HG03460 (cell line): ENCODE measurements around the gene KAZN.

Source experiments
- ATAC-seq: cut with Tn5 transposase; IDR thresholded peaks from one replicate; pipeline ENCODE4 v1.9.1; 2021; ENCODE audit not compliant: unreplicated experiment

The KAZN gene

DNA sequence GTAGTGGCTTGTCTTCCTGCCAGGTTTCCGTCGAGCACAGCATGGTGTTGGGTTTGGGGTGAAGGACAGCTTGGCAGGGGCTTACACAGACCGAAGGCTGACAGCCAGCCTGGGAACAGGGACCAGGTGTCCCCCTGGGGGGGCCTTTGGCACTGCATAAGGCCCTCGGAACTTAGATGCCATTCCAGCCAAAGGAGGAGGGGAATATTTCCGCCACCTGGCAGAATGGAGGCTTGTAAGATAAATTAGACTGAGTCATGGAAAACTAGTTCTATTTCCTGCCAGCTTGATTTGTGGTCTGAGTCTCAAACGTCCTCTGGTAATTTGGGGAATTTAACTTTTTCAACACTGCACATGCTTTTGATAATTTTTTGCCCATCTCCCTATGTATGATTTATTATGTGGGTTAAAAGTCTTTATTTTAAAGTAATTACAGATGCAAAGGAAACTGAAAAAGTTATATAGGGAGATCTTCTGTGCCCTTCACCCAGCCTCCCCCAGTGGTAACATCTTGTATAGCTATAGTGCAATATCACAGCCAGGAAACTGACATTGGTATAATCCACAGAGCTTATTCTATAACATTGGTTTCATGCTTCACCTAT lies 543.6 kb downstream of the KAZN start:
- no peak for ATAC-seq

DNA sequence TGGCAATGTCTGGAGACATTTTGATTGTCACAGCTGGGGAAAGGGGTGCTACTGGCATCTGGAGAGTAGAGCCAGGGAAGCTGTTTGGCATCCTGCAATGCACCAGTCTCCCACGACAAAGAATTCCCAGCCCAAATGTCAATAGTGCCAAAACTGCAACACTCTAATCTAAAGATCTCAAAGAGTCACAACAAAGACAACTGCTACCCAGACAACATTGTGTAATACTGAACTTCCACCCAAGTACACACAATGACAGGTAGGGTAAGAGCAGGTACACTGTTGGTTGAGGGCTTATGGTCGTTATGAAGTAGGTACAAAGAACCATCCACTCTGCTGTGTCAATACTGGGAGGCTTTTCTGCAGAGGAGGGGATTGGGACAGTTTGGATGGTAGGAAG lies 546.8 kb downstream of the KAZN start:
- no peak for ATAC-seq

DNA sequence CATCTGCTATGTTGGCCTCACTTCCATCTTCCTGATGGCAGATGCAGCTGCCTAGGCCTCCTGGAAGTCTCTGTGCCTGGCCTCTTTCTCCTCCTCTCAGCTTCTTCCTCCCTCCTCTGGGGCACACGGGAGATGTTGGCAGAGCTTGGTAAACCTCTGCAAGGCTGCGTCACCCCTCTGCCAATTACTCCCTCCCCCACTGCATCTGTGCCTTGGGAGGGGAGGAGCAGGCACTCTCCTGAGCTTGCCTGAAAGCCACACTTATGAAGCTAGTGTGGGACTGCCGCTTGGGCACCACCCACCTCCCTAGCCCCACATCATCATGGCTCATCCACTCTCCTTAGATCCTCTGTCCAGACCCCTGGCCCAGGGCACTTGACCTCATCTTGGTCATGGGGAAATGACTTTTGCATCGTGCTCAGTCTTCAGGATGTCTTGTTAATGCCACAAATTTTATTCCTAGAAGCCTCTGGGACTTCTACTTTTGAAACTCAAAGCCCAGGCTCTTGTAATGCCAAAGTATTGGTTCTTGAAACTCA lies 547.7 kb downstream of the KAZN start:
- no peak for ATAC-seq

DNA sequence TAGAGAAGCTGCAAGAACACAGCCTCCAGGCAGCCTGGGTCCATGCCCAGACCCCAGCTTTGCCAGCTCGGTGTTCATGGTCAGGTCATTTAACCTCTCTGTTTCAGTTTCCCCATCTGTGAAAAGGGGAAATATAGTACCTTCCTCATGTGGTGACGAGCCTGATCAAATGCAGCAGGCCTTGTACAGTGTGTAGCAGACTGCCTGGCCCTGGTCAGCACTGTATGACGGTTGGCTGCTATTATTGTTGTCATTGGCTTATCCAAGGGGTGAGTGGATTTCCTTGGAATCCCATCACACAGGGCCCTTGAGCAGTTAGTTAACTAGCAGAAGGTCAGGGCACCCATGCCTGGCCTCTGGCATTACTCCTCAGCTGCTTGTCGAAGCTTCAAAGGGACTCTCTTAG lies 548.5 kb downstream of the KAZN start:
- no peak for ATAC-seq

DNA sequence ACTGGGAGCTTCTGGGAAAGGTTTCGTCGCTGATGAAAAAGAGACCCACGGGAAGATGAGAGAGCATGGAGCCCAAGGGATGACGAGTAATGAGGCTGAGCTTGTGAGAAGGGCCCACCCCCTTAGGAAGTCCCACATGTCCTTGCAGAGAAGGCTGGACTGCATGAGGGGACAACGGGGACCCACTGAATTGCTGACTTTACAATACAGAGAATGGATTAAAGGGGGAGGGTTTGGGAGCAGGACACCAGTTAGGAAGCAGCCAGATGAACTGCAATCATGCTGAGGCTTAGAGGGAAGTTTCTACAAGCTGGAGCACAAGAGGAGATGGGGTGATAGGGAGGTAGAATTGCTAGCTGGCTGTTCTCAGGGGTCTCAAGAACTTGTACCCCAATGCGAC lies 549.5 kb downstream of the KAZN start:
- no peak for ATAC-seq

DNA sequence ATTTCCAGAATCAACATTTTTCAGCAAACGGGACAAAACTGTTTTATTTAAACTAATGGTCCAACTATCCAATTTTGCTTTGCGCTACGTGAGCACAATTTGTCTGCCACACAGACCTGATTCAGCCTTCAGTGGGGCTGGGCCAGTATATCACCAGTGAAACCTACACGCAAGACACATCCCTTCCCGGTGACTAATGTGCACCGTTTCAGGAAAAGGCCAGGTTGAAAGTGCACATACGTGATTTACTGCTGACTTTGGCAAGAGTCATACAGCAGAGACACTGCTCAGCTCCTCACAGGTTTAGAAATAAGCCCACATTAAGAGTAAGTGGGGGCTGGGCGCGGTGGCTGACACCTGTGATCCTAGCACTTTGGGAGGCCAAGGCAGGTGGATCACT lies 550.0 kb downstream of the KAZN start:
- ATAC-seq: no peak

DNA sequence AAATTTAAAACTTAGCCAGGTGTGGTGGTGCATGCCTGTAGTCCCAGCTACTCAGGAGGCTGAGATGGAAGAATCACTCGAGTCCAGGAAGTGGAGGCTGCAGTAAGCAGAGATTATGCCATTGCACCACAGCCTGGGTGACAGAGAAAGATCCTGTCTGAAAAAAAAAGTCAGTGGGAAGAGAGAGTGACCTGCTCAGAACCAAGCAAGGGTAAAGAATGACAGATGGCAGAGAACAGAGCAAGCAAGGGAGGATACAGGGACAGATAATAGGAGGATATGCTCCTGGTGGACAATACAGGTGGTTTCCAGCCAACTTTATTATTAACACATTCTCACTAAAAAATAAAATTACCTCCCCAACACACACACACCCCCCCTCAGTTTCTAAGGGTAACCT lies 550.5 kb downstream of the KAZN start:
- no peak for ATAC-seq

DNA sequence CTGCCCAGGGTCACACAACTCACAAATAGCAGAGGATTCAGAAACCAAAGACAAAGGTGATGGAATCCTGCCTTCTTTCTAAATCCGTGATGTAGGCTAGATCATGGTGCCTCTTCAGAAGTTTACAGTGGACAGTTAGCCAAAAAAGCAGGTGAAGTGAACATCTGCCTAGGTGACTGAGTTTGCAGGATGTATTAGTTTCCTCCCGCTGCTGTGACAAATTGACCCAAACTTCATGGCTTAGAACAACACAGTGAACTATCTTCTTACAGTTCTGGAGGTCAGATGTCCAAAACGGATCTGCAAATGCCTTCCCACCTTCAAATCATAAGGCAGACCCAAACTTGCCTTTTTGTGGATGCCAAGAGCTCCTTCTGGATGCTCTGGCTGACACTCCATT lies 551.9 kb downstream of the KAZN start:
- no peak for ATAC-seq

DNA sequence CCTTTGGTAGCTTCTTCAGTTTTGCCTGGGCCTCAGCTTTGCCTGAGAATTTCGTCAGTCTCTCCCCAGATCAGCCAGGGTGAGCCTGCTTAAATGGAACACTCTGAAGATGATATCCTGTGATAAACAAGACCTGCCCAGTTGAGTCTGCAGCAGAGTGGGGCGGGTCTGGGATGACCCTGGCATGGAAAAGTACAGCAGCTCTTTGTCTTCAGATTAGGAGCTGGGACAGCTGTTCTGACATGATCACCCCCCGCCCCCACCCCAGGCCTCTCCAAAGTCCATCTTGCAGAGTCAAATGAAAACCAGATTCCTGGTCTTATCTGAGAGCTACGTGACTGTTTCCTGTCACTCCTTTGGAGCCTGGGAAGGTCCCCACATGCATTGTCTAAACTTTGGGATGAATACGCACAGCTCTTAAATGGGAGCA lies 552.9 kb downstream of the KAZN start:
- no peak for ATAC-seq

DNA sequence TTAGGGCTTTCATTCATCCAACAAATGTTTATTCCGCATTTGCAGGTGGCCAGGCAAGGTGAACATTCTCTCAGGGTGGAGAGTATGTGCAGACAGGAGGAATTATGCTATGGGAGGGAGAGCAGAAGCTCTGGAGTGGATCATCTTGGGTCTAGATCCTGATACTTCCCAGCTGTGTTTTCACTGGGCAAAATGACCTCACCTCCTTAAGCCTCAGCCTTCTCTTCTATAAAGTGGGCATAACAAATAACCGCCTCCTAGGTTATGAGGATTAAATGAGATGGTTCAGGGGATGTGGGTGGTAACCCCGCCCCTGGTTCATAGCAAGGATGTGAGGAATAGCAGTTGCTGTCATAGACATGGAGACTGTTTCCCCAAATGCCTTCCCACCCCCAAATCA lies 553.4 kb downstream of the KAZN start:
- ATAC-seq: no peak

DNA sequence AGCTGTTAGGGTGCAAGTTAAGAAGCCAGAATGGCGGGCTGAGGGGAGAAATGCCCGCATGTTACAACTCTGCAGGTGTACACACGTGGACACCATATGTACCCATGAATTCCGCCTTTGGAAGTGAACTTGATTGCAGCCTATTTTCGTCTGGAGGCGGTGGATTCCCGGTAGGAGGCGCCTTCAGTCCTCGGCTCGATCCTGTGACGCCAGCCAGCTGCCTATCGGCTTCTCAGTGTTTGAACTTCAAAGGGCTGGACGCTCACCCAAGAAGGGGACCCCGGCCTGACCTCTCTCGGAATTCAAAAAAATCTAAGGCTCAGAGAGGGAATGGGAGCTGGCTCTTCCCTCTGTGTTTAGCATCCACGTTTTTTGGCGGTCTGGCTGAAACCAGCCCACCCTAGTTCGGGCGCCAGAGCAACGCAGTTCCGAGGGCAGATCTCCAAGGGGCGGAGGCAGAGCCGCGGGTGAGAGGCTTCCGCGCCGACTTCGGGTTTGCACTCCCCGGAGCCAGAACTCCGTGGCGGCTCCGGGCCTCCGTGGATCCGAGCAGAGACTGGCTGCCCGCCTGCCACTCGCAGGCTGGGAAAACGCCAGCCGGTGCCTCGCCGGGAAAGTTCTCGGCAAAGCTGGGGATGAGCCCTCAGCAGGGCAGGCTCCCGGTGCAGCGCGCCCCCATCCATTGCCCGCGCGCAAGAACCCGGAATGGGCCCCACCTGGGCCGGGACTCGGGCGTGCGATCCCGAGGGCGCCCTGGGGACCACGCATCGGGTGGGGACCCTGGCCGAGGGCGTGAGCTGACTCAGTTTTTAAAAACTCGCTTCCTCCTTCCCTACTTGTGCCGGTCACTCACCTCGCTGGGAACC lies 554.1 kb downstream of the KAZN start:
- no peak for ATAC-seq

DNA sequence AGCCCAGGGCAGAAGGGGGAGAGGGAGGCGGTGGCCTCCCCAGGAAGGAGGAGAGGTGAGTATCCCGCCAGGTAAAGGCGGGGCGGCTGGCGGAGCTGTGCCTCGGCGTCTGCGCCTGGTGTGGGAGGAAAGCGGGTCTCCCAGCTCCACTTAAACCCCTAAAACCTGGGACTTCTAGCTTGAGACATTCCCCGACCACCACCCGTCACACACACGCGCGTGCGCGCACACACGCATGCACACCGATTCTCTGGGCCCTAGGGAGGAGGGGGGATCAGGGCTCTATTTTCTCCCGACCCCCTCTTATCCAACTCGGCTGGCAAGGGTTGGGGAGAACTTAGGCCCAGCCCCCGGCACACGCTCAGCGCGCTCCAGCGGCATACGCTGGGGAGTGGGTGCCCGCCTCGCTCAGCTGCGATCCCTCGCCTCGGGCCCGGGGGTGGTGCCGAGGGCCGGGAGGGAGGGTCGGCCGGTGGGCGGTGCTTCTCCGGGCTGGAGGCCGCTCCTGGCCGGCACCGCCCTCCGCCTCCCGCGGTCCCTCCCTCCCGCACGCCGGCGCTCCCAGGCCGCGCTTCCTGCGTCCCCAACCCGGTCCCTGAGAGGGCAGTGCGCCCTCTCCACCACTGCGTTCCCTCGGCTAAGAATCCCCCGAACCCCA lies 554.8 kb downstream of the KAZN start, which contains the start of gene TMEM51:
TSS of gene TMEM51 (plus strand) at position 564 of the 658 bp plus-strand sequence. CDS start 61,341 bp downstream, outside the sequence.
- no peak for ATAC-seq

DNA sequence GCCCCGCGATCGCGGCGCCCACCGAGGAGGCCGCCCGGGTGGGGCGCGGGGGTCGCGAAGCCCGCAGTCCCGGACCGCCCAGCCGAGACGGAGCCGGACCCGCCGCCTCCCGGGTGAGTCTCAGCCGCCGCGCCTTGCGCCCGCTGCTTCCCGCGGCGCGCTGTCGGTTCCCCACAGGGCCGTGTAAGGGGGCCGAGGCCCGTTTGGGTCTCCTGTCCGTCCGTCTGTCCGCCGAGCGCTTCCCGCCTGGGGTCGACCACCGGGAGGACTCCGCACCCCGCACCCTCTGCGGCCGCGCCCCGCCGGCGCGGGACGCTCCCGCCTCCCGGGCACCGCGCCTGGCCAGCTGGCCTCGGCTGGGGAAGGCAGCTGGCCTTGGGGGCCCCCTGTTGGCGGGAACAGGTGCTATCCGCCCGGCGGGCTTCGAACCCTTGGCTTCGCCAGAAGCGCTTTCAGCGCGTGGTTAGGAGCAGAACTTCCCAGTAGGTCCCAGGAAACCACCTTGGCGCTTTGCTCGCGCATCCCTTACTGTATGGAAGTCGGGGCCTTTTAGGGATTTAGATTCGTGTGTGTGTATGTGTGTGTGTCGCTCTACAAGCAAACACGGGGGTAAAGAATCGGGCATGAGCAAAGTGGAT lies 555.5 kb downstream of the KAZN start:
- no peak for ATAC-seq

DNA sequence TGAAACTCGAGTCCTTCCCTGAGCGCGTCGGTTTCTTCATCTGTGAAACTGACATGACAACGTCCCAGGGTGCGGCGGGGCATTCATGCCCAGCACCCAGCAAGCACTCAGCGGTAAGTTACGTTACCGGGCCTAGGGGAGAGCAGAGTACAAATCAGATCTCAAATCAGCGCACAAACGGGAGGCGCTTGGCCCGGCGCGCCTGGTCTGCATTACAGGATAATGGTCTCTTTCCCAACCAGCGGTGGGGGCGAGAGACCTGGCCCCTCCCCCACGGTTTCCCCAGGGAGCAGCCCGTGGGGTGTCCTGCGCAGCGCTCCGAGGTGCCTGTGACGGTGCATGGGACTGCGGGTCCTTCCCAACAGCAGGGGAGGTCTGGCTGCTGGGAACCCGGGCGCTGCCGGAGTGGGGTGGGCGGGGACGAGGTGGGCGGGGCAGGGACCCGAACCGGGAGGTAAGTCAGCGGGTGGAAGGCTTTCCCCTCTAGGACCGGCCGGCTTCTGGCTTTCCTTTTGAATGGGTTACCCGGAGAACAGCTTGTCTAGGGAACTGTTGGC lies 556.1 kb downstream of the KAZN start:
- no peak for ATAC-seq

DNA sequence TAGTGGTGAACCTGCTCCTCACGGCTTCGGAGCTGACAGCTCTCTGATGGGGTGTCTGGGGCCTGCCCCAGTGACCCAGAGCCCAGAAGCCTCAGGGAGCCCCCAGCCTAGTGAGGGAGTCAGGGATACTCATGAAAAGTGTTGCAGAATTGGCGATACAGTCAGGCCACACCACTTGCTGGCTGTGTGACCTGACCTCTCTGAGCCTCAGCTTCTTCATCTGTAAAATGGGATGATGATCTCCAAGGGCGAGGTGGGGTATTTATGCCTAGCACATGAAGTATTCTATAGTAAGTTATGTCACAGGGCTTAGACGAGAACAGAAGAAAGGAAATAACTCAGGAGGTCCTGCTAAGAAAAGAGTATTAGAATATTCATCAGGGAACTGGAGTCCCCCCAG lies 556.7 kb downstream of the KAZN start:
- no peak for ATAC-seq

DNA sequence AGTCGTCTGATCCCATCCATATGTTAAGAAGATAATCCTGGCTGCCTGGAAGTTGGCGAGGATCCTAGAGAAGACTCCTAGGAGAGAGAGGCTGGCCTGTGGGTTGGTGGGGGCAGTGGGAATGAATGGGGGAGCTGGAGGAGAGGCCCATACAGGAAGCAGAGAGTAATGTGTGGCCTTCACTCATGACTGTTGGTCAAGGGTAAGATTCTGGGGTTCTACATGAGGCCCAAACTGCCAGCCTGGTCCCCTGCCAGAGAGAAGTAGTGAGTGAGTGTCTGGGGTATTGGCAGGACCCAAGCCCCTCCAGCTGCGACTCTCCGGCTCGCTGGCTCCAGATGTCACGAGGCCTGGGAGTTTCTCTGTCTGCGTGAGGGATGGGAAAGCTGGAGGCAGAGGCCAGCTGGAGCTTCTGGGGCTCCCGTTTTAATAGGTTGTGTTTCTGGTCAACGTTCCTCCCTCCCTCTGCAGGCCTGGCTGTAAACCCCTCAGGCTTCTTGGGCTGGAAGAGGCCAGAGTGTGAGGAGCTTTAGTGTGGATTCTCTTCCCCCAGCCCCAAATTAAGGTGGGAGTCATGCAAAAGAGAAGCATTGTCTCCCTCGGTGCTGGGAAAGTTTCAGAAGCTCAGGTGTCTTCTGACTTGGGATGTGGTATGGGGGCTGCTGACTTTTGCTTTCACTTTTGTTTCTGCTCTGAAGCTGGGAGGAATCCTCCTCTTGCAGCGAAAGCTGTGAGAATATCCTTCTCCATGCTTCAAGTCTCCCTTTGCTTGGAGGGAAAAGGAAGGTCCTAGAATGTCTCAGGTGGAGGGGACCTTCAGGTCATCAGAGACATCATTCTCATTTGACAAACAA lies 557.6 kb downstream of the KAZN start:
- ATAC-seq: no peak

DNA sequence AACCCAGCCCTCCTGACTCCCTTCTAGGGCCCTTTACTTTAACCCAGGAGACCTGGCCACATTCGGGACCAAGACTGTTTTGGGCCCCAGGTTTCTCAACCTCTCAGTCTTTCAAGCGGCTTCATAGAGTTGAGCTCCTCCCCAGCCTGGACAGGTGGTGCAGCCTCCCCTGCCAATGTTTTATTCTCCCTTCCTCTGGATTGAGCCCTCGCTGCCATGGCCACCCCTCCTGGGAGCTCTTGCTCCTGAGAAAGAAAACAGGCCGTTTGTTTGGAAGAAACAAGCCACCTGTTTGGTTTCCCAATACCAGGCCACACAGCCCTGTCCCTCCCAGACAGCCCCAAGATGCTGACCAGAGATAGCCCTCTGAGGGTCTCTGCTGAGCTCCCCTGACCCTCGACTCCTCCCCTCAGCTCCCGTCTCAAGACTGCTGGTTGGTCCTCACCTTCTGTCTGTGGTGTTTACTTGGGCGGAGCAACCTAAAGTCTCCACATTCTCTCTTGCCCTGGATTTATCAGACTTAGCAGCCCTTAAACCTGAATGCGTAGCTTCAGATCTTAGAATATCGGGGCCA lies 558.4 kb downstream of the KAZN start:
- ATAC-seq: no peak

DNA sequence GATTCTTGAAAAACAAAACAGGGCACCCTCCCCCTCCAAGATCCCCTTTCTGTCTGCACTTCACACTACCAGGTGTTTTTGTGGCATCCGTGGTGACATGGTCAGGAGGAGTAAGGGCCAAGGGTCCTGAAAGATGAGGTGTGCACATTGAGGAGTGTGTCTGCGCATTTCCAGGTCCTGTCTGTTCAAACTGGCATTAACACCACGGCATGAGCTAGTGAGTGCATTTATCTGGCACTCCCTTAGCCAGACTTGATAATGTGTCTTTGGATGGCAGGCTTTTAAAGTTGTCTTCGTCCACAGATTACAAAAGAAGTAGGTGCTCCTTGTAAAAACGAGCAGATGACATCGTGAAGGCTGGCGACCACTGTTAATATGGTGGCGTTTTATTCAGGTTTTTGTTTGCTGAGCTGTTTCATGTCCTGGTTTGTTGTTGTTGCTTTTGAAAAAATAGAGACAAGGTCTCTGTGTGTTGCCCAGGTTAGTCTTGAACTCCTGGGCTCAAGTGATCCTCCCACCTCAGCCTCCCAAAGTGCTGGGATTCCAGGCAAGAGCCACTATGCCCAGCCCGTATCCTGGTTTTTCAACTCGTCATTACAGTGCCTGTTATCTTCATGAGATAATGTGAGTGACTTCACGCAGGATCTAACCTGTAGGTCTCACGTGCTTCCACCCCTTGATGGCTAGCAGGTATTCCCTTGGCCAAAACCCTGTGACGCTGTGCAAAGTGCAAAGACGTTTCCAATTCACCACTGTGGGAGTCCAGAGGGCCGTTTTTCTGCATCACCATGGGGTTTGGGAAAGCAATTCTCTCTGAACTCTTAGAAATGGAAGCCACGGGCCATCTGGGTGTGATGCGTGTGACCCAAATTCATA lies 559.3 kb downstream of the KAZN start:
- no peak for ATAC-seq
